Activated naive CD4-positive, alpha-beta T cell treated with anti-CD3 and anti-CD28 coated beads, Interleukin-2, amount 10 ng/mL, durations not matched to agents 7 days and 5 days (primary cell): ENCODE data around the gene WDR86.

Experiments
- CTCF ChIA-PET: fragments of 350-600 bp; sonication (Branson Sonifier 250); formaldehyde crosslinking; loops from one replicate; lab custom pipeline; 2021; ENCODE audit warnings: antibody characterized with exemption; lab: Charles Lee
- DNase-seq: peaks from one replicate; pipeline ENCODE4 v3.0.0-alpha.2; 2020
- H3K27ac Mint-ChIP-seq: one replicate; pipeline ENCODE4 v1.8.0; 2021; ENCODE audit warnings: mild to moderate bottlenecking, moderate library complexity, mixed read lengths
- H3K27me3 Mint-ChIP-seq: one replicate; pipeline ENCODE4 v1.8.0; 2021; ENCODE audit warnings: mild to moderate bottlenecking, mixed read lengths
- H3K36me3 Mint-ChIP-seq: one replicate; pipeline ENCODE4 v1.8.0; 2021; ENCODE audit warnings: mixed read lengths
- H3K4me1 Mint-ChIP-seq: one replicate; pipeline ENCODE4 v1.8.0; 2021; ENCODE audit warnings: mixed read lengths
- H3K4me3 Mint-ChIP-seq: one replicate; pipeline ENCODE4 v1.8.0; 2021; ENCODE audit warnings: mild to moderate bottlenecking, moderate library complexity, mixed read lengths
- H3K9me3 Mint-ChIP-seq: one replicate; pipeline ENCODE4 v1.8.0; 2021; ENCODE audit warnings: mixed read lengths

WDR86 gene

DNA sequence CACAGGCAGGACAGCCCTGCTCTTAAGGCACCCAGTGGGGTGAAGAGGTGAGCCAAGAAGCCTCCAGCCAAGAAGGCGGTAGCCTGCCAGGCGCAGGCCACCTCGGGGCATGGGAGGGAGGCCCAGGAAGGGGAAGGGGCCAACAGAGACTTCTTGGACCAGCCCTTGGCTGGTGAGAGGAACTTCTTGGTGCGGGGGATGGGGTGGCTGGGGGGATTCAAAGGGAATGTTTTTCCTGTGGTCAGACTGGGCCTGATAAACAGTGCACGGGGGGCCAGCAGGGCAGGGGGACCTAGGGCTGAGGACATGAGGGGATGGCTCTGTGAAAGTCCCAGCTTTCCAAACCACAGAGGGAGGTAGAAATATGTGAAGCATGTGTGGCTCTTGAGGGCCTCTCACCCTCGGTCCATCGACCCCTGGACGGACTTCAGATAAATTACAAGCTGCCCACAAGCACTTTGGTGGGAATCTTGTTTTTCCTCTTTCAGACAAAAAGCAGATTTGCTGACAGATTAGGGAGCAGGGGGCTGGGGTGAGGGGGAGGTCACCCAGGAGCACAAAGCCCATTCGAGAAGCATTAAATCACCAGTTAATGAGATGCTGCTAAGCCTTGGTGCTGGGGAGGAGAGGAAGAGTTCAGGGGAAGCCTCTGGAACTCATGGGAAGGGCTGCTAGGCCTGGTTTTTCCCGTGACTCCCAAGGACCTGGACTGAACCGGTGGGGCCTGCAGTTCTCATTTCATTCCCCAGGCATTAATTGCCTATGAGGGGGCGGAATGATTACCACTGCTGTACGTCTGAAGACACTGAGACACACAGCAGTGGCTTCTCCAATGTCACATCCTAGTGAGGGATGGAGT, 18.8 kb upstream of the WDR86 start:
- no peaks in the 10 kb centered on the region for H3K36me3 Mint-ChIP-seq
- H3K9me3 Mint-ChIP-seq = no peaks in the 10 kb centered on the region
- no peak overlapping the region for H3K4me3 Mint-ChIP-seq
- peak overlapping the region; percentile 81 for H3K27ac Mint-ChIP-seq
- H3K4me1 Mint-ChIP-seq = peaks cover 55% of the 10 kb centered on the region
- DNase-seq = no peak
- CTCF ChIA-PET = interaction anchor here (1.1 kb wide), 1 partner anchor 19 kb away, joined by 4 read pairs; no protein-coding TSS in a partner anchor
- H3K27me3 Mint-ChIP-seq = peaks cover 46% of the 10 kb centered on the region

GRCh38 chr7:151427705-151428377, 18.0 kb upstream of the WDR86 start:
- H3K27ac Mint-ChIP-seq = peak overlapping the region; percentile 81
- no peaks in the 10 kb centered on the region for H3K9me3 Mint-ChIP-seq
- H3K4me1 Mint-ChIP-seq = peaks cover 47% of the 10 kb centered on the region
- no peak overlapping the region for H3K4me3 Mint-ChIP-seq
- no peak for DNase-seq
- no peaks in the 10 kb centered on the region for H3K36me3 Mint-ChIP-seq
- CTCF ChIA-PET = interaction anchor here (1.1 kb wide), 1 partner anchor 20 kb away, joined by 4 read pairs; no protein-coding TSS in a partner anchor
- peaks cover 50% of the 10 kb centered on the region for H3K27me3 Mint-ChIP-seq

- Mint-ChIP-seq H3K9me3 (peaks cover 4% of the 10 kb centered on the region), H3K36me3 (no peaks in the 10 kb centered on the region), H3K4me3 (no peak overlapping the region), H3K27me3 (peaks cover 51% of the 10 kb centered on the region), H3K4me1 (peaks cover 41% of the 10 kb centered on the region), H3K27ac (no peak overlapping the region)
- CTCF ChIA-PET = no interaction called here
- no peak for DNase-seq
These were observed 17.3 kb upstream of the WDR86 start for GRCh38 chr7:151426904-151427704.

- Mint-ChIP-seq H3K27me3 (peaks cover 56% of the 10 kb centered on the region), H3K36me3 (peaks cover 4% of the 10 kb centered on the region), H3K4me1 (peaks cover 38% of the 10 kb centered on the region), H3K4me3 (no peak overlapping the region), H3K9me3 (peaks cover 9% of the 10 kb centered on the region), H3K27ac (no peak overlapping the region)
- CTCF ChIA-PET = no interaction called here
- DNase-seq = no peak
These were observed 16.6 kb upstream of the WDR86 start for GRCh38 chr7:151426441-151426903.

DNA sequence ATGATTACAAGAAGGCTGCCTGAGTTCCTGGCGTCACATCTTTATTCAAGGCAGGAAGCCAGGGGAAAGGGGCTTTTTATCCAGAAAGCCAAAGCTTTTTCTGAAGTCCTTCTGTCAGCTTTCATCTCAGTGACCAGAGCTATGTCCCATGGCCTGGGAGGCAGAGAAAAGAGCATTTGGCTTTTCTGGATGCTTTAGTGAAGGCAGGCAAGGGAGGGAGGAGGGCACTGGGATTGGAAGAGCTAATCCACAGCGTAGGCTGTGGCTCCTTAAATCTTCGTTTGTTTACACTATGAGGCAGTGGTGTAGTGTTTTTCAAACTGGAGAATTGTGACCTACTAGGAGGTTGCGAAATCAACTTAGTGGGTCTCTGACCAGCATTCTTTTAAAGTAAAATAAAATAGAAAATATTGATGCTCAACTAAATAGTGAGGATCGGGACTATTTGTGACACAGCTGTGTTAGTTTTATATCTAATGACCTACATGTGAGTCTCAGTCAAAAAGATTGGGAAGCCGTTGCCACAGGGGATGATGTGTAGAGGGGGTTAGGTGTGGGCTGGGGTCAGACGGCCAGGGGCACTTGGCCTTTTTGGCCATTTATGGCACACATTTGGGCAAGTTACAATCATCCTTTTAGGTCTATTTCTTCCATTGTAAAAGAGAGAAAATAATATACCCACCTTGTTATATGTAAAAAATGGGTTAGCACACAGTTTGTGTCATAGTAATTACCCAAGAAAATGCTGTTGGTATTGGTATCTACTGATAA, 16.0 kb upstream of the WDR86 start:
- Mint-ChIP-seq H3K4me3 (no peak overlapping the region), H3K27me3 (peaks cover 59% of the 10 kb centered on the region), H3K36me3 (peaks cover 4% of the 10 kb centered on the region), H3K9me3 (peaks cover 9% of the 10 kb centered on the region), H3K4me1 (peaks cover 32% of the 10 kb centered on the region), H3K27ac (no peak overlapping the region)
- no peak for DNase-seq
- CTCF ChIA-PET = no interaction called here

- H3K4me1 Mint-ChIP-seq = peaks cover 23% of the 10 kb centered on the region
- DNase-seq = no peak
- peaks cover 4% of the 10 kb centered on the region for H3K36me3 Mint-ChIP-seq
- H3K27ac Mint-ChIP-seq = no peak overlapping the region
- peaks cover 66% of the 10 kb centered on the region for H3K27me3 Mint-ChIP-seq
- CTCF ChIA-PET = no interaction called here
- H3K4me3 Mint-ChIP-seq = no peak overlapping the region
- H3K9me3 Mint-ChIP-seq = peaks cover 13% of the 10 kb centered on the region
These were observed 15.0 kb upstream of the WDR86 start for GRCh38 chr7:151424799-151425198.

DNA sequence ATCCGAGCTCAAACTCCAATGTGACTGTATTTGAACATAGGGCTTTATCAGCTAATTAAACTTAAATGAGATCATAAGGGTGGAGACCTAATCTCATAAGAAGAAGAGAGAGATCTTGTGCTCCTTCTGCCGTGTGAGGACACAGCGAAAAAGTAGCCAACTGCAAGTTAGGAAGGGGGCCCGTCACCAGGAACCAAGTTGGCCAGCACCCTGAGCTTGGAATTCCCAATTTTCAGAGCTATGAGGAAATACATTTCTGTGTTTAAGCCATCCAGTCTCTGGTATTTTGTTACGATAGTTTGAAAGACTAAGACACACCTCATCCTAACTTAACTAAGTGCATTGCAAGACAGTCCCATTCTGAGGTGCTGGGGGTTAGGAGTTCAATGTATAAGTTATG, 14.1 kb upstream of the WDR86 start:
- peaks cover 14% of the 10 kb centered on the region for H3K4me1 Mint-ChIP-seq
- H3K36me3 Mint-ChIP-seq = peaks cover 4% of the 10 kb centered on the region
- H3K4me3 Mint-ChIP-seq = no peak overlapping the region
- peaks cover 13% of the 10 kb centered on the region for H3K9me3 Mint-ChIP-seq
- H3K27me3 Mint-ChIP-seq = peaks cover 68% of the 10 kb centered on the region
- H3K27ac Mint-ChIP-seq = no peak overlapping the region
- CTCF ChIA-PET = no interaction called here
- no peak for DNase-seq

GRCh38 chr7:151423226-151423625, 13.4 kb upstream of the WDR86 start:
- peaks cover 4% of the 10 kb centered on the region for H3K36me3 Mint-ChIP-seq
- no peak for DNase-seq
- H3K4me3 Mint-ChIP-seq = no peak overlapping the region
- CTCF ChIA-PET = interaction anchor here (0.8 kb wide), 1 partner anchor 52 kb away, joined by 3 read pairs; no protein-coding TSS in a partner anchor
- H3K4me1 Mint-ChIP-seq = peaks cover 7% of the 10 kb centered on the region
- peaks cover 68% of the 10 kb centered on the region for H3K27me3 Mint-ChIP-seq
- peaks cover 14% of the 10 kb centered on the region for H3K9me3 Mint-ChIP-seq
- no peak overlapping the region for H3K27ac Mint-ChIP-seq

- Mint-ChIP-seq H3K4me1 (no peaks in the 10 kb centered on the region), H3K9me3 (peaks cover 17% of the 10 kb centered on the region), H3K27ac (no peak overlapping the region), H3K27me3 (peaks cover 64% of the 10 kb centered on the region), H3K36me3 (peaks cover 4% of the 10 kb centered on the region), H3K4me3 (no peak overlapping the region)
- DNase-seq = no peak
- CTCF ChIA-PET = interaction anchor here (0.8 kb wide), 1 partner anchor 51 kb away, joined by 3 read pairs; no protein-coding TSS in a partner anchor
These were observed 12.4 kb upstream of the WDR86 start for GRCh38 chr7:151422212-151422611.

GRCh38 chr7:151420144-151420543, 10.3 kb upstream of the WDR86 start:
- H3K27me3 Mint-ChIP-seq = peaks cover 64% of the 10 kb centered on the region
- no peaks in the 10 kb centered on the region for H3K4me1 Mint-ChIP-seq
- H3K9me3 Mint-ChIP-seq = peaks cover 17% of the 10 kb centered on the region
- CTCF ChIA-PET = no interaction called here
- H3K27ac Mint-ChIP-seq = no peak overlapping the region
- DNase-seq = no peak
- H3K36me3 Mint-ChIP-seq = peaks cover 4% of the 10 kb centered on the region
- H3K4me3 Mint-ChIP-seq = no peak overlapping the region

DNA sequence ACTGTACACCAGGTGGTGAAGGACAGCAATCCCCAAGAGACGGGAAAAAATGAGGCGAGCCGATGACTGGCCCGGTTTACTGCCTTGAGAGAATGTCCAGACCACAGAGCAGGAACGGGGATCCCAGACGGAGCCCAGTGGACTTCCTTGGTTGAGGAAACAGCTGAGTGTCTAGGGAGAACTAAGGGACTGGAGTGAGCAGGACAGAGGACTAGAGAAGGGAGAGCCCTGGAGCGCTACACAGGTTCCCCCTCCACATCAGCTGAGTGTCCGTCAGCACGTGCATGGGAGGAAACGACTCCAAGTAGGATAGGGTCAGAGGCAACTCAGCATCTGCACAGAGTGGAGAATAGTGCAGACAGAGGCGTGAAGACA, 7.1 kb upstream of the WDR86 start:
- Mint-ChIP-seq H3K27me3 (peaks cover 65% of the 10 kb centered on the region), H3K4me3 (no peak overlapping the region), H3K9me3 (peaks cover 11% of the 10 kb centered on the region), H3K4me1 (peaks cover 4% of the 10 kb centered on the region), H3K27ac (no peak overlapping the region), H3K36me3 (peaks cover 4% of the 10 kb centered on the region)
- CTCF ChIA-PET = interaction anchor here (0.6 to 1.6 kb wide), 2 partner anchors 31 to 63 kb away, joined by 3 read pairs; no protein-coding TSS in a partner anchor
- no peak for DNase-seq

DNA sequence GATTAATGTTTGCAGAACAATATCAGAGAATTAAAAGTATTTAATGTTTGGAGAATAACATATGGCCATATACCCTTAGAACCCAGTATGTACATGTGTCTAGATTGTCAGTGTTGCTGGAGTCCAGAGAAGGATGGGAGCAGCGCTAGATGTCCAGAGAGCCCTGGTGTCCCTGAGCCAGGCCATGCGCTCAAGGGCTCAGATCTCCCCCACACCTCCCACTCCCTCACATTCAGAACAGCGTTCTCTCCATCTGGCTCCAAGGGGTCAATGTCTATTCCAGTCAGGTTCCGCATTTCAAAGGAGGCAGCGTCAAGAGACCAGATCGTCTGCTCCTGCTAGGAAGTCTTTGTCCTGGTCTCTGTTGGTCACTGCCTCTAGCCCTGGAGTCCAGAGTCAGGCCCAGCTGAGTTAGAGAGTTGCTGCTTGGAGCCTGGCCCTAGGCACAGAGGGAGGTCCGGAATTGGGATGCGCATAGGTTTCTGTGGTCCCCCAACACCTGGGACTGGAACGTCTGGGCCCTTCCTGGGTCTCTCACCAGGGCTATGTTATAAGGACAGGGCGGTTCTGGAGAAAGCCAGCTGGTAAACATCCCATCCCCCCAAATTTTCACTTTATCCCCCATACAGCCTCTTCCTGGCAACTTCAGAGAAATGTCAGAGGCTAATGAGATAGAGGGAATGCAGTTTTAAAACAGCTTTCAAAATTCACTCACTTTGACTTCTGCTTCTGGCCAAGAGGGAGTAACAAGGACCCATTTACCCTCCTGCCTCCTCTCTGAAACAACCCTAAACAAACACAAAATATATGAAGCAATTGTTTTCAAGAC, 6.5 kb upstream of the WDR86 start:
- peaks cover 8% of the 10 kb centered on the region for H3K9me3 Mint-ChIP-seq
- CTCF ChIA-PET = interaction anchor here (0.9 to 1.2 kb wide), 2 partner anchors 34 to 172 kb away, joined by 3 to 4 read pairs; no protein-coding TSS in a partner anchor
- H3K4me3 Mint-ChIP-seq = no peak overlapping the region
- peaks cover 4% of the 10 kb centered on the region for H3K4me1 Mint-ChIP-seq
- peaks cover 65% of the 10 kb centered on the region for H3K27me3 Mint-ChIP-seq
- no peak for DNase-seq
- no peaks in the 10 kb centered on the region for H3K36me3 Mint-ChIP-seq
- no peak overlapping the region for H3K27ac Mint-ChIP-seq
